Right lobe of liver (tissue), 6 donors: ENCODE results near the gene PHF14. TPM values are rescaled to one million over a fixed set of nuclear protein-coding genes. Genes with fewer than 3 reads are reported as not detected.

Experiments used
- ATAC-seq, 4 donors: fragments of 200-7000 bp; cut with Tn5 transposase; one replicate each; pipeline ENCODE4 v1.9.1; 2020; ENCODE audit warnings: mild to moderate bottlenecking in 4 of 4, moderate library complexity in 4 of 4
- DNase-seq, 3 donors: peaks; one replicate each; pipeline ENCODE4 v3.0.0-alpha.2; 2020
- H3K27ac ChIP-seq, 3 donors: fragments of 200-600 bp; one replicate each; pipeline ENCODE4 v1.8.0; 2022
- H3K27me3 ChIP-seq, 2 donors: fragments of 200-600 bp; one replicate each; pipeline ENCODE4 v1.8.0; 2022
- H3K36me3 ChIP-seq, 4 donors: fragments of 200-600 bp; sonication (generic) in 1 of 4; one replicate each; pipeline versions ENCODE4 v1.5.1 to v1.8.0; 2017 to 2022; ENCODE audit warnings: control low read depth in 1 of 4
- H3K4me1 ChIP-seq, 4 donors: fragments of 200-600 bp; sonication (generic) in 1 of 4; one replicate each; pipeline versions ENCODE4 v1.5.1 to v1.8.0; 2017 to 2022; ENCODE audit warnings: control low read depth in 1 of 4
- H3K4me3 ChIP-seq, 3 donors: fragments of 200-600 bp; one replicate each; pipeline ENCODE4 v1.8.0; 2022
- H3K9me3 ChIP-seq, 4 donors: fragments of 200-600 bp; sonication (generic) in 1 of 4; one replicate each; pipeline versions ENCODE4 v1.5.1 to v1.8.0; 2017 to 2022; ENCODE audit warnings: control low read depth in 1 of 4
- CTCF ChIP-seq, 4 donors: fragments of 200-600 bp in 3 of 4; fragments of 450-650 bp in 1 of 4; IDR thresholded peaks; one replicate each; pipeline versions ENCODE4 v1.5.1 to v1.8.0; 2016 to 2022; ENCODE audit warnings: antibody characterized with exemption in 4 of 4, mild to moderate bottlenecking in 2 of 4
- POLR2A ChIP-seq: fragments of 450-650 bp; IDR thresholded peaks from one replicate; pipeline ENCODE4 v1.6.1; 2017; ENCODE audit warnings: antibody characterized with exemption, mild to moderate bottlenecking
- WGBS: methylation state at CpG from one replicate; pipeline ENCODE4 v1.1.6; 2018; ENCODE audit warnings: low coverage, low lambda C conversion rate; ENCODE audit not compliant: insufficient coverage; ENCODE audit errors: missing lambda C conversion rate; 5-methylcytosine and 5-hydroxymethylcytosine counted together
- intact Hi-C, 2 donors: fragments of 100-400 bp; cut with DNase I; formaldehyde crosslinking; loops; one replicate each; pipeline versions ENCODE4 v1.11.2 to v1.14.1; 2022
- total RNA-seq, 6 experiments: library from RNA; depleted of rRNA in 2 of 6; stranded (reverse); fragments of >200 nt in 2 of 6; fragmentation: NEBNext Ultra II Directional in 3 of 6; extraction: Animal tissue kit (Norgen Biotek cat#: 25700) in 3 of 6; gene quantifications; one replicate each; pipeline versions ENCODE4 v1.1.0 to v1.2.4, GENCODE V29; 2016 to 2023
- donor health status: DM: no; HTN: yes; CAD: no.
- donor health status: DM: no; HTN: no; CAD: no.
- donor health status: DM: no; HTN: no; CAD: no.
- donor health status: DM: no; HTN: yes; CAD: no.
- donor health status: DM: no; HTN: yes; CAD: no.

The PHF14 gene
- total RNA-seq, 6 experiments from 2014 or later, result 13.5 to 25.7 (median 16.7) TPM

DNA sequence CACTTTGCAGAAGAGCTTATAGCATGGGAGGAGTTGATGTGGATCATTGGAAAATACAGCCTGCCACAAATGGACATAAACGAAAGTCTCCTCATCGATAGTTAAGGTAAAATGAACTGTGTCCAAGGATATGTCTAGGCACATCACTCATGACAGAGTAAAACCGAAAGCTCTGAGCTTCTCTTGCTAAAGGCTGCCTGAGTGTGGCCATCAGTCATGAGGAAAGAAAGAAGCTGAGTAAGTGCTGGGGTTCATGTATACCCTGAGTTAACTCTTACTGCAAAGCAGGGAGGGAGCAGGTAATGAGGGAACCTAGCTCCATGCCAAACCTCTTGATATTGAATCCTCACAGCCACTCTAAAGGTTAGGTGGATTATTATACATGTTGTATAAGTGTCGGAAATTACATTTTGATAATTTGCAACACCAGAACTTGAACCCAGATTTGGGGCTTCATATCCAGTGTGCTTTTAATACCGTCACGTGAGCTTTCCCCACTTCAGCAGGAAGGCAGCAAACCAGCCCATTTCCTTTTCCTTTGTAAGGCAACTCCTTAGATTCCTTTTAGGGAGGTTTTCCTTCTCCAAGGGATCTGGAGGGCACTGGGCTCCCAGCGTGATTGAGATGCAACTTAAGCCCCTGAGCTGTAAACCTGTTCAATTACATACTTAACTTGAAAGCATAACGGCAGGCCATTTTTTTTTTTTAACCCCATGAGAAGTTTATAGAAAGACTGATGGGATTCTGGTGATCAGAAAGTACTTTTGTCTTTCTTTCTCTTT lies 215.0 kb downstream of the PHF14 start:
- DNase-seq (no peak), ATAC-seq (peak in 1 of 4 donors; percentile 29)
- no peaks in the 10 kb centered on the region for H3K9me3 ChIP-seq
- TF ChIP-seq POLR2A, result no peak
- no peak overlapping the region for H3K4me3 ChIP-seq
- H3K36me3 ChIP-seq, result no peaks in the 10 kb centered on the region
- H3K4me1 ChIP-seq, result peaks cover 0 to 22% (median 0%) of the 10 kb centered on the region in 4 donors
- no peaks in the 10 kb centered on the region for H3K27me3 ChIP-seq
- H3K27ac ChIP-seq, result no peak overlapping the region
- 74% methylated on average over 8 of the region's 8 CpGs for WGBS
- intact Hi-C loops, result no loop called here

- intact Hi-C loops, result no loop called here
- H3K4me3 ChIP-seq, result no peak overlapping the region
- no peaks in the 10 kb centered on the region for H3K9me3 ChIP-seq
- TF ChIP-seq CTCF (IDR thresholded peaks at IDR 0.05) (no peak), POLR2A (no peak)
- H3K4me1 ChIP-seq, result peaks cover 0 to 29% (median 0%) of the 10 kb centered on the region in 4 donors
- no peak overlapping the region for H3K27ac ChIP-seq
- H3K36me3 ChIP-seq, result no peaks in the 10 kb centered on the region
- no peak for ATAC-seq
- DNase-seq, result no peak
- WGBS, result 74% methylated on average over 3 of the region's 3 CpGs
- no peaks in the 10 kb centered on the region for H3K27me3 ChIP-seq
These were observed 217.4 kb downstream of the PHF14 start for GRCh38 chr7:11191081-11191480.

DNA sequence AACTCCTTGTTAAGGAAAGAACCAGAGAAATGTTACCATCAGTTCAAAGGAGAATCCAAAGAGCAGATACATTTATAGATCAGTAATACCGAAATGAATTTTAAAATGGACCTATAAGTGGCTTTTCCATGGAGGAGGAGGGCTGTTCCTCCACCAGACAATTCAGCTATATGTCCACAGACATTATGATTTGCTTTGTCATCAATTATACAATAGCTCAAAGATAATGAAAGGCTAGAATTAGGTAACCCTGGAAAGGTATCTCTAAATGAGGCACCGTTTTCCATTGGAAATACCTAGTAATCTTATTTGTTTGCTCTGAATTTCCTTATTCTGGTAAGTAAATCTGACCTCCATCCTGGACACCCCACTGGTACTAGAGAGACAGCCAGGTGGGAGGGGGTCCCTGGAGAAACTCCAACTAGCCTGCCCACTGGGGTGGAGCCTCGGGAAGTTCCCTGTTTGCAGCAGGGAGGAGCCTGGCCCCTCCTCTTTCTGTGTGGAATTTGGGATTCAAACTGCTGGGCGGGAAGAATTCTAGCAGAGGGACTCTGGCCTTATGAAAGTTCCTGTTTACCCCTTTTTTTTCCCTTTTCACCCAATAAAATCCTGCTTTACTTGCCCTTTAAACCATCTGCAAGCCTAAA lies 218.0 kb downstream of the PHF14 start:
- no peaks in the 10 kb centered on the region for H3K27me3 ChIP-seq
- WGBS, result 30% methylated on average over 4 of the region's 4 CpGs
- peaks cover 0 to 35% (median 0%) of the 10 kb centered on the region in 4 donors for H3K4me1 ChIP-seq
- no peaks in the 10 kb centered on the region for H3K36me3 ChIP-seq
- no peak overlapping the region for H3K4me3 ChIP-seq
- ATAC-seq (peak in 3 of 4 donors; percentile 23 to 28 (median 25)), DNase-seq (no peak)
- no peaks in the 10 kb centered on the region for H3K9me3 ChIP-seq
- H3K27ac ChIP-seq, result peak overlapping the region in 1 of 3 donors; percentile 15
- TF ChIP-seq POLR2A, result no peak
- TF ChIP-seq CTCF (IDR thresholded peaks at IDR 0.05), result no peak
- intact Hi-C loops, result no loop called here

DNA sequence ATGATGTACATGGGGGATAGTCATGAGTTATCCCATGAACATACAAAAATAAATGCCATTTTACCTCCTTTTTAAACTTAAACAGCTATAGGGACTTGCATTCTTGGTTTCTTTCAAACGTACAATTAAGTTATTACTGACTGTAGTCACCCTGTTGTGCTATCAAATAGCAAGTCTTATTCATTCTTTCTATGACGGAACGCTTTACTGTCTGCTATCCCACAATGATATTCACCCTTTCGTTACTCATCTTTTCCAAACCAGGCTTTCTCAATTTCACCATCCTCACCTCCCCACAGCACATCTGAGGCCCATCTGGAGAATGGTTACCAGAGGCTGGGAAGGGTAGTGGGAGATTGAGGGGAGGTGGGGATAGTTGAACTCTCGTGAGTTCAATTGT lies 218.8 kb downstream of the PHF14 start:
- DNase-seq (no peak), ATAC-seq (peak in 1 of 4 donors; percentile 33)
- Histone ChIP-seq H3K27me3 (no peaks in the 10 kb centered on the region), H3K36me3 (peaks cover 0 to 2% (median 0%) of the 10 kb centered on the region in 4 donors), H3K27ac (peak overlapping the region; percentile 51 to 71 (median 58)), H3K9me3 (no peaks in the 10 kb centered on the region), H3K4me1 (peaks cover 0 to 35% (median 0%) of the 10 kb centered on the region in 4 donors), H3K4me3 (peak overlapping the region in 1 of 3 donors; percentile 45)
- intact Hi-C loops, result no loop called here
- TF ChIP-seq CTCF (IDR thresholded peaks at IDR 0.05) (no peak), POLR2A (no peak)
- 39% methylated on average over 5 of the region's 5 CpGs for WGBS
